Hindlimb muscle (tissue), 1 donor: ENCODE data around the gene OTOA. TPM values are rescaled to one million over a fixed set of nuclear protein-coding genes. Genes with fewer than 3 reads are reported as not detected.
"Not testable (repeated sequence)": the region's sequence is repeated elsewhere in the genome, so short reads cannot be mapped to it uniquely, and the experiment has no call there.

ENCODE experiments used
- DNase-seq: peaks from one replicate; pipeline ENCODE4 v3.0.0-alpha.2; 2013
- polyA plus RNA-seq: library from polyadenylated mRNA; unstranded; fragments of 120-200 nt; gene quantifications from one replicate; pipeline ENCODE4 v1.2.1, GENCODE V29; 2013; ENCODE audit not compliant: insufficient read length

OTOA gene
- 0.19 TPM for polyA plus RNA-seq

DNA sequence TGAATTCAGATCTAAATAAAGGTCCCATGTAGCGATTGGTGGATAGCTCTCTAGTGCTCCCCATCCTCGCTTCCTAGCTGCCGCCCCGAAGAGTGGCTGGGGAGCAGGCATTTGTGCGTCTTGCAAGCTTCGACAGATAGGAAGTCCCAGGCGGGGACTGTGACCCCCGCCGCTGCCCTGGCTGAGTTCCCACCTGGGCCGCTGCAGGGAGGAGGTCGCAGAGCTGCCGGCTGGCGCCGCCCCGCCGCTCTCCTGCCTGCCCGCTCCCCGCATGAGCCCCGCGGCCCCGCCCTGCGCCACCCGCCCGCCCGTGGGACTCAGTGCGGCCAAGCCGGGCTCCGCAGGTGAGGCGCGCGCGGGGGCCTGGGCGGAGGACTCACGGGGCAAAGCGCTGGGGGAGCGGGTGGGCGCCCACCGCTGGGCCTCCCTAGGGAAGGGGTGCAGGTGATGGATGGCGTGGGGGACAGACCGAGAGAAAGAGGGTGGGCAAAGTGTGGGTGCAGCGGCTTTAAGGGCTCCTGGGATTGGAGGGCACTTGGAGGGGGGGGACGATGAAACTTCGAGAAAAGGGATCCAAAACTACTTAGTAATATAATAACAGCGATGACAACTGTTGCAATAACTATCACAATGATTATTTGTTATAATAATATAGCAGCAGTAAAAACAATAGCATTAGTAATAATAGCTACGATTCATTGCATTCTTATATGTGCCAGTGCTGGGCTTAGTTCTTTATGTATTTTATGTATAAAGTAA is at the start of gene OTOA:
Gene OTOA, plus strand, starts transcription at position 80 of the 759 bp plus-strand sequence. CDS start 14,547 bp downstream, outside the sequence.
- no peak for DNase-seq

DNA sequence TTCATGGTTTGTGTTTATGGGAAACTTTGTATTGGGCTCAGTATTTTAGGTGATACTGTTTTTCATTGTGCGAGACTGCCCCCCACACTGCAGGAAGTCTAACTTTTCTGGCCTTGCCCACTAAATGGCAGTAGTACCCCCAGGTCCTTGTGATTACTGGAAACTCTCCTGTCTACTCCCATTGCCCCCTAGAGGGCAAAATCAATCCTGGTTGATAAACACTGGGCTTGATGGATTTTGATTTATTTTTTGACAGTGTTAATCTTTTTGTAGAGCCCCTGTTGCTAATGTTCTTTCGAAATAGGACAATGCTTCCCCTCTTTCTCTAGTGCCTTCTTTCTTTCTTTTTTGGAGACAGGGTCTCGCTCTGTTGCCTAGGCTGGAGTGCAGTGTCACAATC is 48.9 kb upstream of the OTOA start:
- DNase-seq: no peak

DNA sequence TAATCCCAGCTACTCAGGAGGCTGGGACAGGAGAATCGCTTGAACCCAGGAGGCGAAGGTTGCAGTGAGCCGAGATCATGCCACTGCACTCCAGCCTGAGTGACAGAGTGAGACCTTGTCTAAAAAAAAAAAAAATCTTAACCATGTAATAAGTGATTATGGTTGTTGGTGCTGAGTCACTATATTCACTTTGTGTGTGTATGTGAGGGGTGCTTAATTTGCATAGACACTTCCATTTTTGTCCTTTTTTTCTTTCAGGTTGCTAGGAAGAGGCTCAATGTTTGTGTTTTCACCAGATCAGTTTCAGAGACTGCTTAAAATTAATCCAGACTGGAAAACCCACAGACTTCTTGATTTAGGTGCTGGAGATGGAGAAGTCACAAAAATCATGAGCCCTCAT is 46.2 kb upstream of the OTOA start:
- DNase-seq: no peak

DNA sequence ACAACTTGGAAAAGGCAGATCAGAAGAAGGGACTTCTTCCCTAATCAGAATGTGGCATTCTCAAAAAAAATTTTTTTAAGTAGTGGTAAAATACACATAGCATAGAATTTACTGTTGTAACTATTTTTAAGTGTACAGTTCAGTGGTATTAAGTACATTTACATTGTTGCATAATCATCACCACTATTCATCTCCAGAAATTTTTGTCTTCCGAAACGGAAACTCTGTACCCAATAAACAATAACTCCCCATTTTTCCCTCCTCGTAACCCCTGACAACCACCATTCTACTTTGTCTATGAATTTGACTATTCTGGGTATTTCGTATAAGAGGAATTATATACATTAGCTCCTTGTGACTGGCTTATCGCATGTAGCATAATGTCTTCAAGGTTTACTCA is 45.5 kb upstream of the OTOA start:
- no peak for DNase-seq

DNA sequence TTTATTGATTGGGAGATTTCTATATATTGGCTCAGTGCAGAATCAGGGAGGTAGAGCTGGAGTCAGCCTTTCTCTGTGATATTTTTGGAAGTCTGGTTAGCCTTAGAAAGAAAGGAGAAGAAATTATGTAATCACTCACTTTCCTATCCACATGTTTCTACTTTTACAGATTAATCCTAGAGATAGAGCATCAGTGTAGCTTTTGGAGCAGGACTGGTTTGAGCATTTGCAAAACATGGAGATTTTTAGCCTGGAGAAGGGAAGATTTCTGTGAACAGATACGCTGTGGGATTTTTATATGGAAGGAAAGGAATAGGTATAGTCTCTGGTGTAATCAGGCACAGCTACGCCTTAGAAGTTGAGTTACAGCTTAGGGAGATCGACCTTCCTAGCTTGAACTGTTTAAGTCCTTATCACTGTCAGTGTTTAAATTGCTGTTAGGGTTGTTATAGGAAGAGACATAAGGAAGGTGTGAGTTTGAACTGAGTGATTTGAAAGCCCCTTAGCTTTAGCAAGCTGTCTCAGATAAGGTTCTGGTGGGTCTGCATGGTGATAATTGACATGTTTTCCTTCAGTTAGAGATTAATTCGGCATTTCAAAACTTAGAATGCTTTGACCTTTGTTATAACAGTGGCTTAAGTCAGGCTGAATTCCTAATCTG is 43.9 kb upstream of the OTOA start:
- DNase-seq: no peak

DNA sequence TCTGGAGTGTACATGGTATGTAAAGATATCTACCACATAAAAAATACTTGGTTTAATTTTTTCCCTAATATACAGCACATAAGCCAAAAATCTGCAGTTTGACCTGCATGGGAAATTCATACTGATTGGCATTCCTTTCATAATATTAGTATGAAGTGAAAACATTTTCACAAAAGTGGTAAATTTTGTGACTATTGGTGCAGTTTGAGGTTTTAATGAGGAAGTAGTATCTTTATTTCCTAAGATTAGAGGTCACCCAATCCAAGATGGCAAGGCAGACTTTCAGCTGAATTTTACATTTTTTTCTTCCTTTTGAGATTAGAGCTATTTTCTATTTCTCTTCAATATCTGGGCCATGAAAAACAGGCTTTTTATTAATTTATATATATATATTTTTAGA is 43.2 kb upstream of the OTOA start:
- no peak for DNase-seq

DNA sequence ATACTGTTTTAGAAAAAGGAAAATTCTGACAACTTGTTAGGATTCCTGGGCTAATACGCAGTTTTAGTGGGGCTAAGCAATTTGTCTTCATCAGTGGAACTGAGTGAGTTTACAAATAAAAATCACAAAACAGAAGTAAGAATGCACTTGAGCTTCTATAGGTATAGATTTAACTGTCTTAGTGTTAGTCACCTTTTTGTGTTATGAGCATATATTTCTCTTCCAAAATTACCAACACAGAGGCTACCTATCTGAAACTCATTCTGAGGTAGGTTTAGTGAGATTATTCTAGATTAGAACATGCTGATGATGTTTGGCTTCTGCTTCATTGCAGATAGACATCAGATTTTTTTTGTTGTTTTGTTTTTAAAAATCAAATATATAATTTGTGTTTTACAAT is 41.2 kb upstream of the OTOA start:
- DNase-seq: no peak

DNA sequence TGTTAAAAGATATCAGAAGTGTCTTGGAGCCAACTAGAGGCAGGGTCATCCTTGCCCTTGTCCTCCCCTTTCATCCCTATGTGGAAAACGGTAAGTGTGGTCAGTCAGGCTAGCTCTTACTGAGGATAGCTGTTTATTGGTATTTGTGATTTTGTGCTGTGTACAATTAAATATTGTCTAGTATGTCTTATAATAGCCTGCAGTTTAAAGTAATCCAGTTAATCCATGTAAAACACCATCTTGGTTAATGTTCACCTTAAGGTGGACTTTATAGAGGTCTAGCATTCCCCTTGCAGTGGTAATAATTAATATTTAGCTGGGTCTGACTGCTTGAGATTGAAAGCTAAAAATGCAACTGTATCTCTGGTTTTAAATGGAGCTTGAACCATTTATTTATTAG is 38.7 kb upstream of the OTOA start:
- DNase-seq: no peak

DNA sequence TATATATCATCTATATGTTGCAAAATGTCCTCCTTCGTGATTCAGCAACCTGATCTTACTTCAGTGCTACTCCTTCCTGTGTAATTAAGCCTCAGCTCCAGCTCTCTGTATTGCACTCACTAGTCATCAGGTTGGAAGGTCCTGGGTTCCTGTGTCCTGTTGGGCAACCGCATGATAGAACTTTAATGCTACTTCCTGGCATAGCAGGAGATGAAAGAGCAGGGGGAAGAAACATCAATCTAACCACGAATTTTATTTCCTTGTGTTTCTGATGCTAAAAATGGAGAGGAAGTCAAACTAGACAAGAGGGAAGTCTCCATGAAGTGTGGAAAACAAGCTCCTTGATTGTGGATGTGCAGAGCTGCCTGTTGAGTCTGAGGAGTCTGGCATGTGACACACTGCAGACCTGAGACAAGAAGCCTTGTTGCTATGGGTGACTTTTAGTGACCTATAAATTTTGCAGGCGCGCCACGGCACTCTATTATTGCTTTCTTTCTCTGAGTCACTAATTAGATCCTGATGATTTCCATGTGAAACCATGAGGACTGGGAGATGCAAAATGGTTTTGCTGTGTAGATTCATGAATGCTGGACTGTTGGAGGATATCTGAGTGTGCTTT is 37.0 kb upstream of the OTOA start:
- peak; percentile 13 for DNase-seq

DNA sequence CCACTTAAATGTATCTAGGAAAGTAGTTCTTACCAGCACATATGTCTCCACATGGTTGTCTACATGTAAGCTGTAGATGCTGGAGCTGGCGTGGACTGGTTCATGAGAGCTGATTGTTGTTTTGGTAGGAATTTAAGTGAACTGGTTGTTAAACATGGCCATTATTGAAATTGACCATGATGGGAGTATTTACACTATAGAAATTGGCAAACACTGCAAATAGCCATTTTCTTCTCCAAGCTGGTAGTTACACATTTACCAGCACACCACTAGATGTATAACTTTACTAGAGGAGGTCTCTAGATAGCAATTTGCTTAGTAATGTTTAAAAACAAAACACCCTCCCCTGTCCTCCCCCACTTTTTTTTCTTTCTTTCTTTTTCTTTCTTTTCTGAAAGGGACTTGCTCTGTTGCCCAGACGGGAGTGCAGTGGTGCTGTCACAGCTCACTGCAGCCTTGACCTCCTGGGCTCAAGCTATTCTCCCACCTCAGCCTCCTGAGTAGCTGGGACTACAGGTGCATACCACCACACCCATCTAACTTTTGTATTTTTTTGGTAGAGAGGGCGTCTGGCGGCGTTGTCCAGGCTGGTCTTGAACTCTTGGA is 35.5 kb upstream of the OTOA start:
- DNase-seq: no peak

DNA sequence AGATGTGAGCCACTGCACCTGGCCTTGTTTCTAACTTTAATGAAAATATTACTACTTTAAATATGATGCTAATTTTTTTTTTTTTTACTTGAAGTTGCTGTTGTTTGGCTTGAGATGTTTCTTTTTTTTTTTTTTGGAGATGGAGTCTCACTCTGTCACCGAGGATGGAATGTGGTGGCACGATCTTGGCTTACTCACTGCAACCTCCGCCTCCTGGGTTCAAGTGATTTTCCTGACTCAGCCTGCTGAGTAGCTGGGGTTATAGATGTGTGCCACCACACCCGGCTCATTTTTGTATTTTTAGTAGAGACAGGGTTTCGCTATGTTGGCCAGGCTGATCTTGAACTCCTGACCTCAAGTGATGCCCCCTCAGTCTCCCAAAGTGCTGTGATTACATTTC is 35.0 kb upstream of the OTOA start:
- no peak for DNase-seq

DNA sequence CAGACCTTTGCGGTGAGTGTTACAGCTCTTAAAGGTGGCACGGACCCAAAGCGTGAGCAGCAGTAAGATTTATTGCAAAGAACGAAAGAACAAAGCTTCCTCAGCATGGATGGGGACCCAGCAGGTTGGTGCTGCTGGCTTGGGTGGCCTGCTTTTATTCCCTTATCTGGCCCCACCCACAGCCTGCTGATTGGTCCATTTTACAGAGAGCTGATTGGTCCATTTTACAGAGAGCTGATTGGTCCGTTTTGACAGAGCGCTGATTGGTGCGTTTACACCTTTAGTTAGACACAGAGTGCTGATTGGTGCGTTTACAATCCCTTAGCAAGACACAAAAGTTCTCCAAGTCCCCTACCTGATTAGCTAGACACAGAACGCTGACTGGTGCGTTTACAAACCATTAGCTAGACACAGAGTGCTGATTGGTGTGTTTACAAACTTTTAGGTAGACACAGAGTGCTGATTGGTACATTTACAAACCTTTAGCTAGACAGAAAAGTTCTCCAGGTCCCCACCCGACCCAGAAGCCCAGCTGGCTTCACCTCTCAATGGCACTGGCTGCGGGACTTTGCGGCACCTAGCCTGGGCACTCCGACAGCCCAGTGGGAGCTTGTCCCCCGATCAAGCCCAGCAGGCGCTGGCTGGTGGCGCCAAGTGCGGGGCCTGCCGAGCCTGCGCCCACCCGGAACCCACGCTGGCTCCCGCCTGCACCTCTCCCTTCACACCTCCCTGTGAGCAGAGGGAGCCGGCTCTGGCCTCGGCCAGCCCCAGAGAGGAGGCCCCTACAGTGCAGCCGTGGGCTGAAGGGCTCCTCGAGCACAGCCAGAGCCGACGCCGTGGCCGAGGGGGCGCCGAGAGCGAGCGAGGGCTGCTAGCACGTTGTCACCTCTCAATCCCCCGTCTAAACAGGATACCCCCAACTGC is 33.9 kb upstream of the OTOA start:
- not testable (repeated sequence) for DNase-seq

DNA sequence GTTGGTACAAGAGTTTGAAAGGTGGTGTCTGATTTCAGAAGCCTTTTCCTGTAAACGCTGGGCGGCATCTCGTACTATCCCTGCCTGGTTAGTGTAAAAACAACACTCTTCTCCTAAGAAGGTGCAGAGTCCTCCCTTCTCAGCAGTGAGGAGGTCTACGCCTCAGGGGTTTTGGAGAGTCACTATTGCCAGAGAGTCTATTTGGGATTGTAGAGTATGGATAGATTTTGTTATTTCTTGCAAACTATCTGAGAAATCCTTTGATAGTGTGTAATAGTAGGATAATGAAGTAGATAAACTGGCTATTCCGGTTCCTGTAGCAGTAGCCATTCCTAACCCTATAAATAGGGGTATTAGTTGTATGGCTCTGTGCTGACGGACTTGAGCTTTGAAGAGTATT is 32.9 kb upstream of the OTOA start:
- not testable (repeated sequence) for DNase-seq

DNA sequence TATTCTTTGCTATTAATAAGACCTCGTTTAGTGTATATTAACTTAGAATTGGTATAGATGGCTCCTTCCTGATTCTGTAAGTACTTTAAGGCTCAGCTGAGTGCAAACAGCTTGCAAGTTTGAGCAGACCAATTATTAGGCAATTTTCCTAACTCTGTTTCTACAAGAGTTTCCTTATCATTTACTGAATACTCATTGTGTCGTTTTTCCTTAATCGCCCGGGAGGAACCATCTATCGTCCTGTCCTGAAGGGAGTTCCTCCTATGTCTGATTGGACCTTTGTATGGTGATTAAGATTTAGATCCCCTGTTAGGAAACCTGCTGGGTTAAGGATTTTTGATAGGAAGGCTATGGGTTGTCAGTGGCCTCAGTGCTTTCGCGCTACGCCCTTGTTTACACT is 32.4 kb upstream of the OTOA start:
- not testable (repeated sequence) for DNase-seq

DNA sequence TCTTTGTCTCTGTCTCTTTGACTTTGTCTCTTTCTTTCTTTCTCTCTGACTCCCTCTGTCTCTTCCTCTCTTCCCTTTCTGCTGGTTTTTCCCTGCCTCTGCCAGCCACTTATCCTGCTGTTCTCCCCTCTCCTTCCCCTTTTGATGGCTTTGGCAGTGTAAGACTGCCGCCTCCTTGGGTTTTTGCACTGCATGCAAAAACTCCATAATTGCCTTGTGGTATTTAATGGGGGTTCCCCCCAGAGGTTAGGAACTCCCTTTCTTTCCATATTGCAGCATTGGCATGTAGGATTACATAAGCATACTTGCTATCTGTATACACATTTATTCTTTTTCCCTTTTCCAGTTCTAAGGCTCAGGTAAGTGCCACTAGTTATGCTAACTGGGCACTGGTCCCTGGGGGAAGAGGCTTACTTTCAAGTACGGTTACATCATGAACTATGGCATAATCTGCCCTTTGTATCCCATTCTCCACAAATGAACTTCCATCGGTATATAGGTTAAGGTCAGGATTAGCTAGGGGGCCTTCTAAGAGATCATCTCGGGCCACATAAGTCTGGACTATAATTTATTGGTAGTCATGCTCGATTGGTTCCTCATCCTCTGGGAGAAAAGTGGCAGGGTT is 31.7 kb upstream of the OTOA start:
- DNase-seq: not testable (repeated sequence)

DNA sequence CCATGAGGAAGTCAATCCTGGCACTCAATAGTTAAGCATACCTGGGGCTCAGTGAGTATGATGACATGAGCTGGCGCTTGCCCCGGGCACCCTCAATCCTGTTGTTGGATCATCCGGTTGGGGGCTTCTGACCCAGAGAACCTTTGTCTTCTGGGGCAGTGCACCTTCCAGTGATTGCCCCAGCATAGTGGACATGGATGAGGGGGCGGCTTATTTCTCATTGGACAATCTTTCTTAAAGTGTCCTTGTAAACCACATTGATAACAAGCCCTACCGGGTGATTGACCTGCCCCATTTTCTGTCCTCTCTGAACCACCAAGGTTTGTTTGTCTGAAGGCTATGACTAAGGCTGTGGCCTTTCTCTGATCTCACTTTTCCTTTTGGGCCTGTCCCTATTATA is 29.6 kb upstream of the OTOA start:
- DNase-seq: no peak

DNA sequence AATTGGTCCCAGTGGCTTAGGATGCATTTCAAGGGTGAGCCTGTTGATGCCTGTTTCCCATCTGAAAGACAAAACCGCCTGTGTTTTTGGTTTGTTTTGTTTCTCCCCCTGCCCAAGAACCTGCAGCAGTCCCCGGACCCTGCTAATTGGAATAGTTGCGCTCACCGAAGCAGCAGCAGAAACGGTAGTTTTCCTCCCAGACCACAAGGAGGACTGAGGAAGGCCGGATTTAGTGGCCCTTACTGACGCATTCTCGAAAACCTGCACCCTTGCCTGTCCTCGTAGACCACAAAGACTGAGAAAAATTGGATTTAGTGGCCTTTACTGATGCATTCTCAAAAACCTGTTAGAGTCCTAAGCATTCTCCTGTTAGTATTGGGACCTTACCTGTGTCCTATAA is 28.1 kb upstream of the OTOA start:
- not testable (repeated sequence) for DNase-seq

DNA sequence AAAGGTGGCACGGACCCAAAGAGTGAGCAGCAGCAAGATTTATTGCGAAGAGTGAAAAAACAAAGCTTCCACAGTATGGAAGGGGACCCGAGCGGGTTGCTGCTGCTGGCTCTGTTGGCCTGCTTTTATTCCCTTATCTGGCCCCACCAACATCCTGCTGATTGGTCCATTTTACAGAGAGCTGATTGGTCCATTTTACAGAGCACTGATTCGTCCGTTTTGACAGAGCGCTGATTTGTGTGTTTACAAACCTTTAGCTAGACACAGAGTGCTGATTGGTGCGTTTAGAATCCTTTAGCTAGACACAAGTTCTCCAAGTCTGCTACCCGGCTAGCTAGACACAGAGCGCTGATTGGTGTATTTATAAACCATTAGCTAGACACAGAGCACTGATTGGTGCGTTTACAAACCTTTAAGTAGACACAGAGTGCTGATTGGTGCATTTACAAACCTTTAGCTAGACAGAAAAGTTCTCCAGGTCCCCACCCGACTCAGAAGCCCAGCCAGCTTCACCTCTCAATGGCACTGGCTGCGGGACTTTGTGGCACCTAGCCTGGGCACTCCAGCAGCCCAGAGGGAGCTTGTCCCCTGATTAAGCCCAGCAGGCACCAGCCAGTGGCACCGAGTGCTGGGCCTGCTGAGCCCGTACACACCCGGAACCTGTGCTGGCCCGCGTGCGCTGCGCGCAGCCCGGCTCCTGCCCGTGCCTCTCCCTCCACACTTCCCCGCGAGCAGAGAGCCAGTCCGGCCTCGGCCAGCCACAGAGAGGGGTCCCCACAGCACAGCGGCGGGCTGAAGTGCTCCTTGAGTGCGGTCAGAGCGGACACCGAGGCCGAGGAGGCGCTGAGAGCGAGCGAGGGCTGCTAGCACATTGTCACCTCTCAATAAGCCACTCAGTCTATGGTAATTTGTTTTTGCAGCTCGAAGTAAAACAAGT is 26.5 kb upstream of the OTOA start:
- DNase-seq: no peak

DNA sequence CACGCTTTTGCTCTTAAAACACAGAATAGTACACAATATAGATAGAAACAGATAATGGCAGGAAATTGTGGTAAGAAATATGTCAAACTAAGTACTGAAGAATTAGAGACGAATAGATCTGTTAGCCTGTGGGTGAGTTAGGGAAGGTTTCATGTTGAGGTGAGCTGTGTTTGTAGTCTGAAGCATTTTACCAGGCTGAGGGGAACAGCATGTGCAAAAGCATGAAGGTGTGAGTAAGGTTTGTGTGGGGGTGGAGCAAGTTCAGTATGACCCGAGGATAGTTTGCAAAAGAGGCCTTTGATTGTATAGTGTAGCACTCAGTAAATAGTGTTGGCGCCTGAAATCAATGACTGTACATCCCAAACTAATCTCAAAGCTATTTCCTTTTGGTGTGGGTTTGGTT is 25.2 kb upstream of the OTOA start:
- DNase-seq: no peak

DNA sequence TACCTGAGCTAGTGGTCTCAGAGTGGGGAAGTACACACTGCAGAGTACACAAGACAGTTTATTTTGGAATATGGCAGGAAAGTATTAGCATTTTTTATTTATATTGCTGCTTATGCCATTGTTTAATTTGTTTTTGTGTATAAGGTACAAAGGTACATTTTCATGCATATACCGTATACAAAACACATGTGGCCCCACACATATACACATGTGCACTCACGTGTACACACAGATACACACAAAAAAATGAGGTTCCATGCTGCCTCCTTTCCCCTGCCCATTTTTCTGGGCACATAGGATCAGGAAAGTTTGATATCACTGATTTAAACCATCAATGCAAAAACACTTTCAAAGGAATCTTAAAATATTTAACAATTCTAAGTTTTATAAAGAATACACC is 24.3 kb upstream of the OTOA start:
- DNase-seq: no peak

DNA sequence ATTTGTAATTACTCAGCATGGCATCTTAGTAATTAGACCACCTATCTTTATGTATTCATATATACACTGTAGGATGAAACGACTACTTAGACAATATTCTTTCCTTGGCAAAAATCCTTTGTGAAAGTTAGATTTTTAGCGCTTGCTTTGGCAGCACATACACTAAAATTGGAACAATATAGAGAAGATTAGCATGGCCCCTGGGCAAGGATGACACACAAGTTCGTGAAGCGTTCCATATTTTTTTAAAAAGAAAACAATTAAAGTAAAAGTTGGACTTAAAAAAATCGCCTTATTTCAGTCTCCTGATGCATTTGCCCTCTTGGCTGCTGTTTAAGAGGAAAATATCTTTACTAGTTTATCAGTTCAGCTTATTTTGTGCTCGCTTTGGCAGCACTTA is 21.9 kb upstream of the OTOA start:
- no peak for DNase-seq
